B cell (primary cell): ENCODE measurements around the gene ARL3. TPM values are rescaled to one million over a fixed set of nuclear protein-coding genes. Genes with fewer than 3 reads are reported as not detected.
A peak's percentile ranks its signal among the peaks of the same experiment; 100 is the strongest.

Experiments used
- ATAC-seq: fragments of 200-7000 bp; cut with Tn5 transposase; one replicate; pipeline ENCODE4 v1.10.0; 2021; ENCODE audit warnings: low read depth, mild to moderate bottlenecking, moderate number of reproducible peaks, moderate library complexity
- CTCF ChIA-PET: fragments of 350-600 bp; sonication (Branson Sonifier 250); formaldehyde crosslinking; loops from one replicate; lab custom pipeline; 2021; ENCODE audit warnings: antibody characterized with exemption, inconsistent platforms; lab: Charles Lee
- POLR2A ChIA-PET: fragments of 350-600 bp; sonication (Branson Sonifier 250); formaldehyde crosslinking; loops from one replicate; lab custom pipeline; 2021; ENCODE audit warnings: antibody characterized with exemption; lab: Charles Lee
- DNase-seq: peaks from one replicate; pipeline ENCODE4 v3.0.0; 2013
- H2AFZ ChIP-seq: 2 replicates; pipeline ENCODE4 v1.6.1; 2012; ENCODE audit warnings: mild to moderate bottlenecking, low read depth, low read length; ENCODE audit not compliant: insufficient read depth, poor library complexity, severe bottlenecking
- H3K27ac ChIP-seq, 2 donors: 1 replicate in 1 of 2; 2 replicates in 1 of 2; pipeline ENCODE4 v1.5.1; 2012 to 2013; ENCODE audit warnings: low read length in 2 of 2, mild to moderate bottlenecking in 2 of 2, moderate library complexity in 1 of 2
- H3K27me3 ChIP-seq, 4 experiments: fragments of 200-600 bp in 1 of 4; sonication (generic) in 1 of 4; replicated peaks in 1 of 4; 1 replicate in 2 of 4; 2 replicates in 2 of 4; pipeline versions ENCODE4 v1.6.1 to v1.7.0; 2013 to 2016; ENCODE audit warnings: low read length in 3 of 4, mild to moderate bottlenecking in 2 of 4, mixed read lengths in 1 of 4, moderate library complexity in 1 of 4; ENCODE audit not compliant: insufficient read depth in 4 of 4, control insufficient read depth in 3 of 4; ENCODE audit errors: control extremely low read depth in 1 of 4
- H3K36me3 ChIP-seq, 2 experiments: replicated peaks in 1 of 2; 1 replicate in 1 of 2; 2 replicates in 1 of 2; pipeline versions ENCODE4 v1.6.1 to v1.7.1; 2013; ENCODE audit warnings: low read length in 1 of 2; ENCODE audit not compliant: insufficient read depth in 2 of 2, control insufficient read depth in 1 of 2; ENCODE audit errors: control extremely low read depth in 1 of 2, extremely low read depth in 1 of 2
- H3K4me1 ChIP-seq, 2 donors: fragments of 200-600 bp in 1 of 2; sonication (generic) in 1 of 2; 1 replicate in 1 of 2; 2 replicates in 1 of 2; pipeline versions ENCODE4 v1.5.1 to v1.6.1; 2013 to 2017; ENCODE audit warnings: low read length in 2 of 2; ENCODE audit not compliant: control insufficient read depth in 2 of 2, insufficient read depth in 2 of 2
- H3K4me2 ChIP-seq: replicated peaks from 2 replicates; pipeline ENCODE3; 2012; ENCODE audit warnings: mild to moderate bottlenecking, low read depth, low read length; ENCODE audit not compliant: poor library complexity, severe bottlenecking
- H3K4me3 ChIP-seq, 5 experiments: fragments of 200-600 bp in 1 of 5; sonication (generic) in 1 of 5; 1 replicate in 3 of 5; 2 replicates in 2 of 5; pipeline versions ENCODE4 v1.5.1 to v1.7.0; 2011 to 2016; ENCODE audit warnings: low read length in 4 of 5, mild to moderate bottlenecking in 4 of 5, low read depth in 2 of 5, control low read depth in 1 of 5, moderate library complexity in 1 of 5; ENCODE audit not compliant: insufficient read depth in 1 of 5; ENCODE audit errors: control extremely low read depth in 1 of 5, extremely low read depth in 1 of 5
- H3K79me2 ChIP-seq: fragments of 200-600 bp; sonication (generic); one replicate; pipeline ENCODE4 v1.6.0; 2016; ENCODE audit warnings: low read length; ENCODE audit not compliant: control insufficient read depth, insufficient read depth
- H3K9ac ChIP-seq: fragments of 200-600 bp; sonication (generic); 2 replicates; pipeline ENCODE4 v1.6.1; 2017; ENCODE audit warnings: mild to moderate bottlenecking, low read length, moderate library complexity
- H3K9me3 ChIP-seq, 3 donors: one replicate each; pipeline versions ENCODE4 v1.6.1 to v1.7.1; 2013; ENCODE audit warnings: low read length in 2 of 3; ENCODE audit not compliant: control insufficient read depth in 2 of 3, insufficient read depth in 1 of 3; ENCODE audit errors: control extremely low read depth in 1 of 3
- H4K20me1 ChIP-seq: 2 replicates; pipeline ENCODE4 v1.6.0; 2012; ENCODE audit warnings: mild to moderate bottlenecking, low read length; ENCODE audit not compliant: insufficient read depth, control insufficient read depth, poor library complexity, severe bottlenecking
- H3K27ac Mint-ChIP-seq: one replicate; pipeline ENCODE4 v1.8.0; 2021; ENCODE audit warnings: mixed read lengths
- H3K27me3 Mint-ChIP-seq: one replicate; pipeline ENCODE4 v1.8.0; 2021; ENCODE audit warnings: mixed read lengths
- H3K4me1 Mint-ChIP-seq: one replicate; pipeline ENCODE4 v1.8.0; 2021; ENCODE audit warnings: mixed read lengths
- H3K4me3 Mint-ChIP-seq: one replicate; pipeline ENCODE4 v1.8.0; 2021; ENCODE audit warnings: mixed read lengths
- H3K9me3 Mint-ChIP-seq: one replicate; pipeline ENCODE4 v1.8.0; 2022; ENCODE audit warnings: mixed read lengths; ENCODE audit not compliant: insufficient read depth
- CTCF ChIP-seq: fragments of 200-600 bp; IDR thresholded peaks from one replicate; pipeline ENCODE4 v1.8.0; 2022; ENCODE audit warnings: antibody characterized with exemption, mild to moderate bottlenecking
- EZH2 ChIP-seq: IDR thresholded peaks from 2 replicates; pipeline ENCODE4 v1.6.1; 2012; ENCODE audit warnings: borderline replicate concordance, low read depth, mild to moderate bottlenecking, moderate library complexity, low read length; ENCODE audit not compliant: insufficient read depth, poor library complexity, severe bottlenecking
- WGBS: methylation state at CpG from one replicate; pipeline ENCODE4 v1.1.5; 2013; ENCODE audit warnings: missing lambda C conversion rate; ENCODE audit not compliant: insufficient coverage; 5-methylcytosine and 5-hydroxymethylcytosine counted together
- intact Hi-C: fragments of 100-400 bp; cut with micrococcal nuclease; formaldehyde crosslinking; loops from one replicate; pipeline ENCODE4 v1.10.0; 2022
- polyA plus RNA-seq: library from polyadenylated mRNA; depleted of rRNA; stranded (reverse); fragments of >200 nt; gene quantifications from 2 replicates; pipeline ENCODE4 v1.2.3, GENCODE V29; 2012
- total RNA-seq, 2 donors: library from RNA; stranded (reverse); fragments of 120-200 nt in 1 of 2; gene quantifications; 1 replicate in 1 of 2; 2 replicates in 1 of 2; pipeline versions ENCODE4 v1.2.3 to v1.2.4, GENCODE V29; 2013 to 2022

Gene ARL3
- total and polyA plus RNA-seq, 2 donors (not counting 1 experiment from before 2014, with no cell fraction given) = 0.91 to 5.5 TPM

DNA sequence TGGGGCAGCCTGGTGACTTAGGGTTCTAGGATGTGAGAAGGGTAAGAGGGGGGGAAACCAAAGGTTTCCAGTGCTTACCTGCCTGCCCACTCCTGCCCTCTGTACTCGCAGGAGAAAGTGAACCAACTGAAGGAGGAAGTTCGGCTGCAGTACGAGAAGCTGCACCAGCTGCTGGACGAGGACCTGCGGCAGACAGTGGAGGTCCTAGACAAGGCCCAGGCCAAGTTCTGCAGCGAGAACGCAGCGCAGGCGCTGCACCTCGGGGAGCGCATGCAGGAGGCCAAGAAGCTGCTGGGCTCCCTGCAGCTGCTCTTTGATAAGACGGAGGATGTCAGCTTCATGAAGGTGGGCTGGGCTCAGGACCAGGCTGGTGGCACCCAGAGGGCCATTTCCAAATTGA, 59.2 kb downstream of the ARL3 start:
- TF ChIP-seq CTCF (no peak), EZH2 (no peak)
- no peak overlapping the region for H3K4me3 ChIP-seq
- ATAC-seq = no peak
- H3K79me2 ChIP-seq = peaks cover 49% of the 10 kb centered on the region
- no peaks in the 10 kb centered on the region for H3K27me3 Mint-ChIP-seq
- H3K9ac ChIP-seq = no peak overlapping the region
- no peak overlapping the region for H2AFZ ChIP-seq
- no peak overlapping the region for H3K27ac ChIP-seq
- DNase-seq = no peak
- H3K36me3 ChIP-seq = peaks cover 1 to 48% of the 10 kb centered on the region in 2 experiments
- H3K27ac Mint-ChIP-seq = no peak overlapping the region
- H3K9me3 Mint-ChIP-seq = no peaks in the 10 kb centered on the region
- peaks cover 38 to 40% of the 10 kb centered on the region in 2 donors for H3K4me1 ChIP-seq
- intact Hi-C loops = no loop called here
- peaks cover 46% of the 10 kb centered on the region for H3K4me1 Mint-ChIP-seq
- no peak overlapping the region for H3K4me3 Mint-ChIP-seq
- ChIA-PET POLR2A (interaction anchor here (3.6 kb wide), 1 partner anchor 10 kb away, joined by 15 read pairs; the partner anchor contains the start of gene TRIM8), CTCF (interaction anchor here (1.3 to 3.4 kb wide), 2 partner anchors 23 to 24 kb away, joined by 4 to 14 read pairs; no protein-coding TSS in a partner anchor)
- no peaks in the 10 kb centered on the region for H3K27me3 ChIP-seq
- H4K20me1 ChIP-seq = peaks cover 66% of the 10 kb centered on the region
- H3K9me3 ChIP-seq = no peaks in the 10 kb centered on the region
- no peak overlapping the region for H3K4me2 ChIP-seq
- WGBS = 97% methylated on average over 12 of the region's 12 CpGs

- Histone ChIP-seq H3K27me3 (no peaks in the 10 kb centered on the region), H3K4me3 (no peak overlapping the region), H2AFZ (no peak overlapping the region), H3K9ac (no peak overlapping the region), H3K79me2 (peaks cover 53% of the 10 kb centered on the region), H4K20me1 (peaks cover 71% of the 10 kb centered on the region), H3K27ac (no peak overlapping the region), H3K4me2 (no peak overlapping the region), H3K4me1 (peaks cover 42 to 44% of the 10 kb centered on the region in 2 donors), H3K9me3 (no peaks in the 10 kb centered on the region), H3K36me3 (peaks cover 1 to 48% of the 10 kb centered on the region in 2 experiments)
- no peak for TF ChIP-seq EZH2
- no peak for TF ChIP-seq CTCF
- Mint-ChIP-seq H3K9me3 (no peaks in the 10 kb centered on the region), H3K4me1 (peaks cover 50% of the 10 kb centered on the region), H3K4me3 (no peak overlapping the region), H3K27me3 (no peaks in the 10 kb centered on the region), H3K27ac (peak overlapping the region; percentile 41)
- no peak for ATAC-seq
- intact Hi-C loops = no loop called here
- DNase-seq = no peak
- 98% methylated on average over 4 of the region's 7 CpGs for WGBS
- ChIA-PET POLR2A (interaction anchor here (3.6 kb wide), 1 partner anchor 9 kb away, joined by 15 read pairs; the partner anchor contains the start of gene TRIM8), CTCF (interaction anchor here (1.4 to 3.4 kb wide), 3 partner anchors 9 to 25 kb away, joined by 11 to 14 read pairs (median 12); partner anchors contain the start of gene TRIM8)
Observed at GRCh38 chr10:102654566-102654965, 59.6 kb downstream of the ARL3 start.
